Duodenal mucosa (tissue), 2 donors: ENCODE results near the gene NR1H3.
"Not testable (repeated sequence)": the region's sequence is repeated elsewhere in the genome, so short reads cannot be mapped to it uniquely, and the experiment has no call there.

Source experiments
- H3K27ac ChIP-seq: one replicate; pipeline ENCODE4 v1.7.0; 2013; ENCODE audit warnings: low read depth, low read length
- H3K27me3 ChIP-seq, 2 donors: one replicate each; pipeline ENCODE4 v1.7.0; 2013; ENCODE audit warnings: low read length in 2 of 2, control low read depth in 1 of 2; ENCODE audit not compliant: insufficient read depth in 2 of 2, control insufficient read depth in 1 of 2
- H3K36me3 ChIP-seq, 2 donors: one replicate each; pipeline ENCODE4 v1.7.0; 2013; ENCODE audit warnings: low read length in 2 of 2, control low read depth in 1 of 2; ENCODE audit not compliant: insufficient read depth in 2 of 2, control insufficient read depth in 1 of 2
- H3K4me1 ChIP-seq, 2 donors: one replicate each; pipeline ENCODE4 v1.7.0; 2013; ENCODE audit warnings: low read length in 2 of 2, control low read depth in 1 of 2; ENCODE audit not compliant: insufficient read depth in 2 of 2, control insufficient read depth in 1 of 2
- H3K4me3 ChIP-seq, 2 donors: one replicate each; pipeline ENCODE4 v1.7.0; 2013; ENCODE audit warnings: low read length in 2 of 2, low read depth in 1 of 2
- H3K9ac ChIP-seq, 2 donors: one replicate each; pipeline ENCODE4 v1.7.0; 2013; ENCODE audit warnings: low read length in 2 of 2, low read depth in 1 of 2
- H3K9me3 ChIP-seq, 2 donors: one replicate each; pipeline ENCODE4 v1.7.0; 2013; ENCODE audit warnings: low read length in 2 of 2, control low read depth in 1 of 2; ENCODE audit not compliant: control insufficient read depth in 1 of 2

NR1H3 gene

DNA sequence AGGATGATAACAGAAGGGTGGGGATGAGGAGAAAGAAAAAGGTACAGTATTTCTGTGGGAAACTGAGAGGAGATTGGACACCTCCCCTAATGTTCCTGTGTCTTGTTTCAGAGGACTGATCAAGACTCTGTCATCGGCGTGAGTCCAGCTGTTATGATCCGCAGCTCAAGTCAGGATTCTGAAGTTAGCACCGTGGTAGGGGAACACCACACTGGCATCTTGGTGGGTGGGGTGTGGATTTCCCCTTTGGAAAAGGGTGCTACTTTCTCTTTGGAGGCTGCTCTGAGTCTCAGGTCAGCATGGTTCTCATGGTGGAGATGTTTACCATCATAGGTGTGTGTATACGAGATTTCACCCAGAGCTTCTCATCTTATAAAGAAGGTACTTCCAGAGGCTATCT, 37.6 kb downstream of the NR1H3 start:
- no peak overlapping the region for H3K27ac ChIP-seq
- H3K4me3 ChIP-seq, result no peak overlapping the region
- no peaks in the 10 kb centered on the region for H3K4me1 ChIP-seq
- no peaks in the 10 kb centered on the region for H3K9me3 ChIP-seq
- peaks cover 46 to 79% of the 10 kb centered on the region in 2 donors for H3K36me3 ChIP-seq
- no peak overlapping the region for H3K9ac ChIP-seq
- H3K27me3 ChIP-seq, result no peaks in the 10 kb centered on the region

DNA sequence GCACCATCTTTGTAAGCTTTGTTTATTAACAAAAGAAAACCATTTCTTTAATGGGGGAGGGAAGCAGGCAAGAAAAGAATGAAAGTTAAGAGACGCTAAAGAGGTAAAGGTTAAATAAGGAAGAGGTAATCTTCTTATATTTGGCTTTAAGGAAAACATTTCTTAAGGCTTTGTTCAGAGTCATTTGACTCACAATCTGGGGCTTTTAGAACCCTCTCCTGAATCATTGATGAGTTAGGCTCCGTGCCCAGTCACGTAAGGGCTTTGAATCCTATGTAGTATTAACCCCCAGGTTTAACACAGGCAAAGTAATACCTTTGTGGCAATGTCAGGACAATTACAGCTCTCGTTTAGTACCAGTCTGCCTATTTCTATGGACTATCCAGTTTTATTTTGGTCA, 38.2 kb downstream of the NR1H3 start:
- Histone ChIP-seq H3K4me3 (no peak overlapping the region), H3K36me3 (peaks cover 40 to 76% of the 10 kb centered on the region in 2 donors), H3K9me3 (no peaks in the 10 kb centered on the region), H3K27me3 (no peaks in the 10 kb centered on the region), H3K4me1 (no peaks in the 10 kb centered on the region), H3K9ac (no peak overlapping the region), H3K27ac (no peak overlapping the region)

DNA sequence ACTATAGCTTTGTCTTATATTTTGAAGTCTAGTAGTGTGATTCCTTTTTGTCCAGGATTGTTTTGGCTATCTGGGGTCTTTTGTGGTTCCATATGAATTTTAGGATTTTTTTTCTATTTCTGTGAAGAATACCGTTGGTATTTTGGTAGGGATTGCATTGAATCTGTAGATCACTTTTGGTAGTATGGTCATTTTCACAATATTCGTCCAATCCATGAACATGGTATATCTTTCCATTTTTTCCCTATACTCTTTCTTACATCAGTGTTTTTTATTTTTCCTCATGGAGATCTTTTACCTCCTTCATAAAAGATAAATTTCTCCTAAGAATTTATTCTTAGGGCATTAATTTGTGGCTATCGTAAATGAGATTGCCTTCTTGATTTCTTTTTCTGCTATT, 41.3 kb downstream of the NR1H3 start:
- Histone ChIP-seq H3K36me3 (peaks cover 23 to 68% of the 10 kb centered on the region in 2 donors), H3K27me3 (no peaks in the 10 kb centered on the region), H3K9ac (no peak overlapping the region), H3K4me1 (no peaks in the 10 kb centered on the region), H3K4me3 (no peak overlapping the region), H3K27ac (no peak overlapping the region), H3K9me3 (no peaks in the 10 kb centered on the region)

DNA sequence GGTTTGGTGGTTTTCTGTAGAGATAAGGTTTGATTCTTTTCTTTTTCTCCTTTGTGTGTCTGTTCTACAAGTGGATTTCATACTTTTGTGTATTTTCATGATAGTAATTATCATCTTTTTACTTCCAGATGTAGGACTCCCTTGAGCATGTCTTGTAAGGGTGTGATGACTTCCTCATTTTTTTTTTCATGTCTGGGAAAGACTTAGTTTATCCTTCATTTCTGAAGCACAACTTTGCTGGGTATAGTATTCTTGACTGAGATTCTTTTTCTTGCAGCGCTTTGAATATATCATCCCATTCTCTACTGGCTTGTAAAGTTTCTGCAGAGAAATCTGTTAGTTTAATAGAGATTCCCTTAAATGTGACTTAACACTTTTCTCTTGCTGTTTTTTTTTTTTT, 45.1 kb downstream of the NR1H3 start:
- no peaks in the 10 kb centered on the region for H3K9me3 ChIP-seq
- no peak overlapping the region for H3K9ac ChIP-seq
- no peaks in the 10 kb centered on the region for H3K4me1 ChIP-seq
- H3K4me3 ChIP-seq, result no peak overlapping the region
- H3K27ac ChIP-seq, result no peak overlapping the region
- H3K36me3 ChIP-seq, result peaks cover 28 to 76% of the 10 kb centered on the region in 2 donors
- no peaks in the 10 kb centered on the region for H3K27me3 ChIP-seq

GRCh38 chr11:47305734-47306483, 48.1 kb downstream of the NR1H3 start:
- Histone ChIP-seq H3K36me3 (peaks cover 35 to 84% of the 10 kb centered on the region in 2 donors), H3K4me1 (no peaks in the 10 kb centered on the region), H3K27me3 (no peaks in the 10 kb centered on the region), H3K27ac (no peak overlapping the region), H3K4me3 (no peak overlapping the region), H3K9me3 (no peaks in the 10 kb centered on the region), H3K9ac (no peak overlapping the region)

DNA sequence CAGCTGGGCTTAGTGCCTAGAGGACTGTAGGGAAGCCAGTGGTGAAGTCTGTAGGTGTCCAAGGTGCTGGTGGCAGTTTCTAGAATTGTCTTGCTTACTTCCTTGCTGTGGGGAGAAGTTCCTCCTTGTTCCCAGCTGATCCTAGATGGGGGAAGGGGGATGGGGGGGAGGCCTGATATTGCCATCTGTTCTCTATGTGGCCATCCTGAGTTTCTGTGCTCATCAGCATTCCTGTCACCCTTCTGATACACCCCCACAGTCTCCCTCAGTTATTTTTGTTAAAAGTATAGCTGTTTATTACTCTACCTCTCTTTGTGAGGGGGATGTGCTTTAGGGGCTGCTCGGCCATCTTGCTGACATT, 48.7 kb downstream of the NR1H3 start:
- Histone ChIP-seq H3K36me3 (peaks cover 41 to 86% of the 10 kb centered on the region in 2 donors), H3K27me3 (no peaks in the 10 kb centered on the region), H3K9ac (no peak overlapping the region), H3K4me1 (no peaks in the 10 kb centered on the region), H3K9me3 (no peaks in the 10 kb centered on the region), H3K27ac (no peak overlapping the region), H3K4me3 (no peak overlapping the region)

- Histone ChIP-seq H3K36me3 (peaks cover 39 to 87% of the 10 kb centered on the region in 2 donors), H3K9ac (no peak overlapping the region), H3K4me3 (no peak overlapping the region), H3K4me1 (no peaks in the 10 kb centered on the region), H3K27me3 (no peaks in the 10 kb centered on the region), H3K9me3 (no peaks in the 10 kb centered on the region), H3K27ac (no peak overlapping the region)
Measured at GRCh38 chr11:47308050-47308823, 50.4 kb downstream of the NR1H3 start.

DNA sequence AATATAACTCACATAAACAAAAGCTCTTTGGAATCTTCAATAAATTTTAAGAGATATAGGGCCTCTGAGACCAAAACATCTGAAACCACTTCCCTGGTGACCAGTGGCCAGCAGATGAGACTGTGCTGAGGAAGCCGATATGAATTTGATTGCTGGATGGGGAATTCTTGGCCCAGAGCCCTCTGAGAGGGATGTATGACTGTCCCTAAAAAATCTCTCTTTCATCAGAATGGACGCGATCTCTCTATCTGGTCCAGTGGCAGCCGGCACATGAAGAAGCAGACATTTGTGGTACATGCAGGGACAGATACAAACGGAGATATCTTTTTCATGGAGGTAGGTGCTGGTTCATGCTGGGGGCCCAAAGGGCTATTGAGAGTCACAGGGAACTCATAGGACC, 57.2 kb downstream of the NR1H3 start:
- H3K27ac ChIP-seq, result no peak overlapping the region
- no peak overlapping the region for H3K4me3 ChIP-seq
- H3K36me3 ChIP-seq, result peaks cover 16 to 70% of the 10 kb centered on the region in 2 donors
- no peaks in the 10 kb centered on the region for H3K27me3 ChIP-seq
- no peak overlapping the region for H3K9ac ChIP-seq
- no peaks in the 10 kb centered on the region for H3K4me1 ChIP-seq
- no peaks in the 10 kb centered on the region for H3K9me3 ChIP-seq

GRCh38 chr11:47316501-47316900, 58.7 kb downstream of the NR1H3 start:
- not testable (repeated sequence) for H3K27me3 ChIP-seq
- peaks cover 10 to 60% of the 10 kb centered on the region in 2 donors for H3K36me3 ChIP-seq

DNA sequence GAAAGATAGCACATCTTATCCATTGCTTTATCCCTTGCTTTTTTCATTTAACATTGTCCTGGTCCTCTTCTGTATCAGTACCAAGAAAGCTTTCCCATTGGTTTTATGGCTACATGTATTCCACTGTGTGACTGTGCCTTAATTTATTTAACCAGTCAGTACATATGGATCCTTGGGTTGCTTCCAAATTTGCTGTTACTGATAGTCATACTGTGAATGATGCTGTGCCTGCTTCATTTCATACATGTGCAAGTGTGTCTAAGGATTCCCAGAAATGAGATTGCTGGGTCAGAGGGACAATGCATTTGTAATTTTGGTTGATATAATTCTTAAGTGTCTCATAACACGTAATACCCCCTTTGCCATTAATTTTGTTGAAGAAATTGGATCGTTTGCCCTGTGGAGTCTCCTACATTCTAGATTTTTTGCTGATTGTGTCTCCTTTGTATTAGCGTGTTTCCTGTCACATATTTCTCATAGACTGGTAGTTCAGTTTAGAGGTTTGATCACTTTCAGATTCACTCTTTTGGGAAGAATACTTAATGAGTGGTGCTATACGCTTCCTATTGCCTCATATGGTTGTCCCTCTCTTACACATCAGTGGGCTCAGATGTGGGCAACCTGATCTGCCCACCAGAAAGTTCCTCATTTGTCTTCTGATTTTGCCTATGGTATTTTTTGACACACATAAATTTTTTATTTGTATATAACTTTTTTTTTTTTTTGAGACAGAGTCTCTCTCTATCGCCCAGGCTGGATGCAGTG, 59.5 kb downstream of the NR1H3 start:
- Histone ChIP-seq H3K9me3 (no peaks in the 10 kb centered on the region), H3K36me3 (peaks cover 12 to 60% of the 10 kb centered on the region in 2 donors), H3K4me1 (no peaks in the 10 kb centered on the region), H3K27ac (no peak overlapping the region), H3K9ac (no peak overlapping the region), H3K27me3 (no peaks in the 10 kb centered on the region), H3K4me3 (no peak overlapping the region)

More at GRCh38 chr11:47316501-47316900, 58.7 kb downstream of the NR1H3 start:
- not testable (repeated sequence) for H3K9ac ChIP-seq, H3K4me1 ChIP-seq, H3K27ac ChIP-seq, H3K9me3 ChIP-seq, H3K4me3 ChIP-seq
